K562 (cell line): Measurements from ENCODE around the gene RERE. TPM values are rescaled to one million over a fixed set of nuclear protein-coding genes. Genes with fewer than 3 reads are reported as not detected.
A peak's percentile ranks its signal among the peaks of the same experiment; 100 is the strongest.

Experiments
- ARID2 ChIP-seq: fragments of 450-650 bp; IDR thresholded peaks from 2 replicates; pipeline ENCODE4 v1.6.1; 2017; ENCODE audit warnings: antibody characterized with exemption, mild to moderate bottlenecking
- CREB5 ChIP-seq: fragments of 250-450 bp; sonication (Bioruptor Pico); IDR thresholded peaks from 2 replicates; pipeline ENCODE4 v1.5.0; 2020; ENCODE audit warnings: mild to moderate bottlenecking
- ELK3 ChIP-seq: fragments of 450-650 bp; formaldehyde crosslinking; IDR thresholded peaks from 2 replicates; pipeline ENCODE4 v1.4.0; 2020; ENCODE audit warnings: mild to moderate bottlenecking
- MLLT1 ChIP-seq, 2 experiments: fragments of 450-650 bp; IDR thresholded peaks; 2 replicates each; pipeline ENCODE4 v1.6.1; 2016
- NFXL1 ChIP-seq: fragments of 450-650 bp; formaldehyde crosslinking; IDR thresholded peaks from 2 replicates; pipeline ENCODE4 v1.4.0; 2021; ENCODE audit warnings: mild to moderate bottlenecking
- POLR2H ChIP-seq: IDR thresholded peaks from 2 replicates; pipeline ENCODE4 v1.6.1; 2016; ENCODE audit warnings: missing genetic modification characterization, low read depth, mild to moderate bottlenecking, control low read depth, missing compliant biosample characterization, moderate library complexity
- PRMT5 ChIP-seq: sonication (generic); formaldehyde crosslinking; IDR thresholded peaks from 2 replicates; pipeline ENCODE4 v1.5.0; 2020; ENCODE audit warnings: missing genetic modification reagents
- SIX5 ChIP-seq, 2 experiments: IDR thresholded peaks; 2 replicates each; pipeline ENCODE4 v1.6.1; 2011; ENCODE audit warnings: low read length in 2 of 2, borderline replicate concordance in 1 of 2, low read depth in 1 of 2, mild to moderate bottlenecking in 1 of 2, moderate library complexity in 1 of 2; ENCODE audit not compliant: insufficient read depth in 1 of 2
- TCF15 ChIP-seq: fragments of 250-450 bp; sonication (Bioruptor Pico); IDR thresholded peaks from 2 replicates; pipeline ENCODE4 v1.8.0; 2022; ENCODE audit warnings: moderate library complexity, mild to moderate bottlenecking, inconsistent platforms
- ZBTB40 ChIP-seq, 2 experiments: fragments of 450-650 bp in 1 of 2; sonication (generic) in 1 of 2; formaldehyde crosslinking in 1 of 2; IDR thresholded peaks; 2 replicates each; pipeline versions ENCODE4 v1.7.1 to v1.9.0; 2016 to 2022; ENCODE audit warnings: inconsistent platforms in 1 of 2, mild to moderate bottlenecking in 1 of 2, missing genetic modification reagents in 1 of 2
- ZNF586 ChIP-seq: fragments of 450-650 bp; formaldehyde crosslinking; conservative IDR thresholded peaks from 2 replicates; pipeline ENCODE4 v1.4.0; 2020; ENCODE audit warnings: mild to moderate bottlenecking, moderate library complexity
- polyA plus RNA-seq, 8 experiments: library from polyadenylated mRNA; depleted of rRNA in 4 of 8; stranded (reverse) in 5 of 8; unstranded in 3 of 8; fragments of >200 nt; fragmentation: Nextera tagmentation in 2 of 8; fragmentation: Illumina TruSeq in 1 of 8; extraction: Ambion mirVana in 2 of 8; extraction: Trizol in 1 of 8; gene quantifications; 2 replicates each; pipeline versions ENCODE4 v1.2.1 to v1.2.3, GENCODE V29; 2011 to 2014; ENCODE audit warnings: inconsistent platforms in 1 of 8, missing spikeins in 1 of 8
- total RNA-seq, 7 experiments: library from RNA; depleted of rRNA in 6 of 7; stranded (reverse); fragments of >200 nt in 6 of 7; fragmentation: Illumina TruSeq in 2 of 7; extraction: Trizol in 2 of 7; gene quantifications; 2 replicates each; pipeline versions ENCODE4 v1.2.1 to v1.2.3, GENCODE V29; 2011 to 2021; ENCODE audit warnings: low replicate concordance in 1 of 7

Gene RERE
- total and polyA plus RNA-seq, 9 of the 15 experiments (the other 6 are each of a cell fraction or from before 2014, with no cell fraction given) = 3.0 to 51.5 (median 13.4) TPM

- no peak for TF ChIP-seq ZBTB40 (IDR thresholded peaks at IDR 0.05)
- no peak for TF ChIP-seq ZBTB40 (CRISPR knock-in tag; IDR thresholded peaks at IDR 0.05)
- TF ChIP-seq ELK3 (CRISPR knock-in tag) = no peak
- no peak for TF ChIP-seq CREB5 (CRISPR knock-in tag)
- TF ChIP-seq ARID2 = no peak
- no peak for TF ChIP-seq TCF15 (CRISPR knock-in tag)
- no peak for TF ChIP-seq POLR2H (tag)
- TF ChIP-seq ZNF586 (CRISPR knock-in tag) = no peak
- TF ChIP-seq NFXL1 = peak; percentile 29; the same call in 1 of the 2 replicates
- TF ChIP-seq MLLT1 (IDR thresholded peaks at IDR 0.05) = 0 out of 4 replicates have a peak, but pooled peaks of 1 of the 2 experiments have one; percentile 22
- TF ChIP-seq PRMT5 (CRISPR knock-in tag) = no peak
- no peak for TF ChIP-seq SIX5 (IDR thresholded peaks at IDR 0.05; ENCODE audit: borderline replicate concordance in 1 of 2, insufficient read depth in 1 of 2, low read depth in 1 of 2, low read length in 2 of 2)
These were observed 275.4 kb downstream of the RERE start (continued) for GRCh38 chr1:8541961-8542521.
